ENCODE measurements around the gene AGAP3.
"Not testable (repeated sequence)": the region's sequence is repeated elsewhere in the genome, so short reads cannot be mapped to it uniquely, and the experiment has no call there.

Gene AGAP3

DNA sequence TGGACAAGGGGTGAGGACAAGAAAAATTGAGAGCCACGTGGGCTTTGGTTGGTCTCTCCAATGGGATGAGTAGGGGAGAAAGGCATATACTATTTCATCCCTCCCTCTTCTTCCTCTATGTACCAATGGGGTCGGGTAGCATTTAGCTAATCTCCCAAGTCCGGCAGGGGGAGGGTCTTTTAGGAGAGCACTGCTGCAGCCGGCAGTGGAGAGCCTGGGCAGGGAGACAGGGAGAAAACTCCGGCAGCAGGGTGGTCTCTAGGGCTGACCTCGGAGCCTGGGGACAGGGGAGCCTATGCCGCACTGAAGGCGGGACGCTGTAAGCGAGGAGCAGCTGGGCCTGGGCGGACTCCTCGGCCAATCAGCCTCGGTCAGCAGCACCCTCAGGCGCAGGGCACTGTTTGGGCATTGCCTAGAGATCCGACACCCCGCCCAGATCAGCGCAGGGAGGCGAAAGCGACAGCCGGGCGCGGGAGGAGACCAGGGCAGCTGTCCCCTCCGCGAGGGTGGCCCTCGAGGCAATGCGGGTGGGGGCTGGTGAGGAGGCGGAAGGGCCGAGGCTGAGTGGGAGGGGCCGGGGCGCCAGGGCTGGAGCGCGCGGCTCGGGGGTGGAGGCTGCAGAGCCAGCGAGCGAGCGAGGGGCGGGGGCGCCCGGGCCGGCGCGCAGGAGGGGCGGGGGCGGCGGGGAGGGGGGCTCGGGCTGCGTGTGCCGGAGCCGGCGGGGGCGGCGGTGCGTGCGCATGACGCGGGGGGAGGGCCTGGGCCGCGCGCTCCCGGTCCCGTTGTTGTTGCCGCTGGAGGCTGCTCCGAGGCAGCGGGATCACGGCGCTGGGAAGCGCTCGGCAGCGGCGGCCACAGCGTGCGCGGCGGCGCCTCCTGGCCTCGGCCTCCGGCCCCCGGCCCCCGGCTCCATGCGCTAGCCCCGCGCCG lies at the start of gene AGAP3:
Gene AGAP3, plus strand, starts transcription at position 785 of the 930 bp plus-strand sequence. CDS start 267 bp downstream, outside the sequence.
- TF ChIP-seq, protein P1, sequence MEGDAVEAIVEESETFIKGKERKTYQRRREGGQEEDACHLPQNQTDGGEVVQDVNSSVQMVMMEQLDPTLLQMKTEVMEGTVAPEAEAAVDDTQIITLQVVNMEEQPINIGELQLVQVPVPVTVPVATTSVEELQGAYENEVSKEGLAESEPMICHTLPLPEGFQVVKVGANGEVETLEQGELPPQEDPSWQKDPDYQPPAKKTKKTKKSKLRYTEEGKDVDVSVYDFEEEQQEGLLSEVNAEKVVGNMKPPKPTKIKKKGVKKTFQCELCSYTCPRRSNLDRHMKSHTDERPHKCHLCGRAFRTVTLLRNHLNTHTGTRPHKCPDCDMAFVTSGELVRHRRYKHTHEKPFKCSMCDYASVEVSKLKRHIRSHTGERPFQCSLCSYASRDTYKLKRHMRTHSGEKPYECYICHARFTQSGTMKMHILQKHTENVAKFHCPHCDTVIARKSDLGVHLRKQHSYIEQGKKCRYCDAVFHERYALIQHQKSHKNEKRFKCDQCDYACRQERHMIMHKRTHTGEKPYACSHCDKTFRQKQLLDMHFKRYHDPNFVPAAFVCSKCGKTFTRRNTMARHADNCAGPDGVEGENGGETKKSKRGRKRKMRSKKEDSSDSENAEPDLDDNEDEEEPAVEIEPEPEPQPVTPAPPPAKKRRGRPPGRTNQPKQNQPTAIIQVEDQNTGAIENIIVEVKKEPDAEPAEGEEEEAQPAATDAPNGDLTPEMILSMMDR (IDR thresholded peaks at IDR 0.05; ENCODE audit: low read depth, low read length, missing control alignments): no peak
- Histone ChIP-seq H3K4me3 (ENCODE audit: low read depth, low read length) (peak within 1 kb of the TSS; percentile 78), H3K27ac (peak within 1 kb of the TSS; percentile 42), H3K36me3 (replicated peaks) (no peaks in the 10 kb centered on the region), H3K27me3 (replicated peaks) (no peaks in the 10 kb centered on the region)
- in situ Hi-C loops (cut with HindIII; ENCODE audit: low pct_ligation_motif_present, low sequenced_read_pairs): no loop called here
- DNase-seq: peak; percentile 44

DNA sequence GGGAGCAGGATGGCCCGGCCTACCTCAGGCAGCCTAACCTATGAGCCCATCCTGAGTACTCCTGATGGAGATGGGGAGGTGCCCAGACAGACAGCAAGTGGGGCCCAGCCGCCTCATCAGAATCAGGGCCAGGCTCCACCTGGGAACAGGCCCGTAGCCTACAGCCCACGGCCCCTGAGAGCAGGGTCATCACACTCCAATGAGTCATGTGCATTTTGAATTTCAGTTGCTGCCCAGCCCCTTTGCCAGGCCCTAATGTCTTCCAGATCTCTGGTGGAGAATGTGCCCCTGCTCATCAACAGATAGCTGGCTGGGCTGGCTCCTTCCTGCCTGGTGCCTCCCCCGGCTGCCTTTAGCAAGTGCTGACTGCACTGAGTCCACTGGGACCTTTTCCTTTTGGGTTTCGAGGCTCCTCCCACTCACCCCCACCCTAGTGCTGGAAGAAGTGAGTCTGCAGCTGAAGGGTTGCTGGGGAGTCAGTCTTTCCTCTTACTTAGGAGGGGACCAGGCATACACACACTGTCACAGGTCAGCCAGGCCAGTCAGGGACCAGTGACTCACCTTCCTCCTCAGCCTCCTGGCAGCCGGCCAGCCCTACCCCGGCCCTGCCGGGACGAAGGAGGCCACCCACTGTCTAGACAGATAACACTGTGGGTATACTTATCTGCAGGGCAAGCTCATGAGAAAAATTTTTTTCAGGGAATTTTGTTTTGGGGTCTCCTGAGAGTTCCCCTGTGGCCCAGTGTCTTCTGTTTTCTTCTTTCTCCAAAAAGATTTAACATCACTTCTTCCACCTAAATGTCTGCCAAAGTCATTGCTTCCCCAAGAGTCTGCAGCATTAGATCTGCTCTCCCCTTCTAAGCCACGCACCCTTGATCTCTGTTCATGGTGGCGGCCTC lies 47.1 kb upstream of the AGAP3 start:
- TF ChIP-seq, protein P1 (IDR thresholded peaks at IDR 0.05; ENCODE audit: low read depth, low read length, missing control alignments): no peak
- H3K27me3 ChIP-seq (replicated peaks): no peaks in the 10 kb centered on the region
- no peak overlapping the region for H3K4me3 ChIP-seq (ENCODE audit: low read depth, low read length)
- peaks cover 34% of the 10 kb centered on the region for H3K36me3 ChIP-seq (replicated peaks)
- in situ Hi-C loops (cut with HindIII; ENCODE audit: low pct_ligation_motif_present, low sequenced_read_pairs): no loop called here
- DNase-seq: peak; percentile 94
- peak overlapping the region; percentile 86 for H3K27ac ChIP-seq

DNA sequence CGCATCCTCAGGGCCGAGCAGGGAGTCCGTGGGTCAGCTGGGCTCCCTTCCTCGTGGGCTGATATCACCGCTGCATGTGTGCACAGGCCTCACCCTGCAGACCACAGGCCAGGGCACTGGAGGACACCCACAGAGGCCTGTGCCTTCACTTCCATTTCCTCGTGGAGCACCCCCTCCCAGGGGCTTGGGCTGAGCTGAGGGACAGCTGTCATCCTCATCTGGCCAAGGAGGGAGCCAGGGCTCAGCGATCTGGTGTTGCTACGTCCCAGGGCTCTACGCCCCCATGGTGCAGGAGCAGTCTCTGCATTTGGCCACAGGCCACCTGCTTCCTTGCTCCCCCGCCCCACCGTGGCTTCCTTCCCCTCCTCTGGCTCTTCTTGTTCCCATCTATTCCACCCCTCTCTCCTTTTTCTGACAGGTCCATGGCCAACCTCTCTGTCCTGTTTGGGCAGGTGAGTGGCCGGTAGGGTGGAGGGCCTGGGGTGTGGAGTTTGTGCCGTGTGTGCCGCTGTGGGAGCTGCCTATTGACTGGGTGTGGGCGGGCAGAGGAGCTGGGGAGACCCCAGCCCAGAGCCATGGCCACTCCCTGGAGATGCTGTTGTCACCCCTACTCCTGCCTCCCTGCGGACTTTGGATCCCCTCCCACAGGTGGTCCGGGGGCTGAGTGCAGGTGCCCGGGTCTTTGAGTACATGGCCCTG lies 46.3 kb upstream of the AGAP3 start:
- in situ Hi-C loops (cut with HindIII; ENCODE audit: low pct_ligation_motif_present, low sequenced_read_pairs): no loop called here
- Histone ChIP-seq H3K27ac (peak overlapping the region; percentile 86), H3K36me3 (replicated peaks) (peaks cover 26% of the 10 kb centered on the region), H3K27me3 (replicated peaks) (no peaks in the 10 kb centered on the region), H3K4me3 (ENCODE audit: low read depth, low read length) (no peak overlapping the region)
- no peak for DNase-seq
- TF ChIP-seq, protein P1 (IDR thresholded peaks at IDR 0.05; ENCODE audit: low read depth, low read length, missing control alignments): no peak

DNA sequence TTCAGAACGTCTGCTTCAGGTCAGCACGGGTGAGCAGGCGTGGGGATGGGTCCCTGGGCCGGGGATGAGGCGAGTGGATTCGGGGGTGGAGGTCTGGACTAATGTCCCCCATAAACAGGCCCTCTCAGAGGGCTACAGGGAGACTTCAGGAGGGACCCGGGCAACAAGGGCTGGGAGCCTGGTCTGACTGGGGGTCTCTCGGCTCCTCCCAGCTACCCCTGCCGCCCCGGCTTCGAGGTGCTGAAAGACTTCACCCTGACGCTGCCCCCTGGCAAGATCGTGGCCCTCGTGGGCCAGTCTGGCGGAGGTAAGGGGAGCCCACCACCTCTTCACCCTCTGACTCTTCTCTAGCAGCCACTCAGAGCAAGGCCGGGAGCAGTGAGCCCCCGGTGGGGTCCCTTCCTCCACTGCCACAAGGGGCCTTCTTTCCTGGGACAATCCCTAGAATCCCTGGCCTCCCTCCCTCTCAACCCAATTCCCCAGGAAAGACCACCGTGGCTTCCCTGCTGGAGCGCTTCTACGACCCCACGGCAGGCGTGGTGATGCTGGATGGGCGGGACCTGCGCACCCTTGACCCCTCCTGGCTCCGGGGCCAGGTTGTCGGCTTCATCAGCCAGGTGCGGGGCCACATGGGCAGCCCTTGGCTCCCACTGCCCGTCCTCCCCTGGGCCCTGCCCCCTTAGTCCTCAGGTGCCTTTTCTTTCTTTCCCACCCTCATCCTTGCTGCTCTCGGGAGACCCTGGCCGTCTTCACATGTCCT lies 45.5 kb upstream of the AGAP3 start:
- in situ Hi-C loops (cut with HindIII; ENCODE audit: low pct_ligation_motif_present, low sequenced_read_pairs): no loop called here
- TF ChIP-seq, protein P1 (IDR thresholded peaks at IDR 0.05; ENCODE audit: low read depth, low read length, missing control alignments): no peak
- H3K27me3 ChIP-seq (replicated peaks): no peaks in the 10 kb centered on the region
- DNase-seq: no peak
- H3K4me3 ChIP-seq (ENCODE audit: low read depth, low read length): no peak overlapping the region
- peaks cover 18% of the 10 kb centered on the region for H3K36me3 ChIP-seq (replicated peaks)
- H3K27ac ChIP-seq: no peak overlapping the region

DNA sequence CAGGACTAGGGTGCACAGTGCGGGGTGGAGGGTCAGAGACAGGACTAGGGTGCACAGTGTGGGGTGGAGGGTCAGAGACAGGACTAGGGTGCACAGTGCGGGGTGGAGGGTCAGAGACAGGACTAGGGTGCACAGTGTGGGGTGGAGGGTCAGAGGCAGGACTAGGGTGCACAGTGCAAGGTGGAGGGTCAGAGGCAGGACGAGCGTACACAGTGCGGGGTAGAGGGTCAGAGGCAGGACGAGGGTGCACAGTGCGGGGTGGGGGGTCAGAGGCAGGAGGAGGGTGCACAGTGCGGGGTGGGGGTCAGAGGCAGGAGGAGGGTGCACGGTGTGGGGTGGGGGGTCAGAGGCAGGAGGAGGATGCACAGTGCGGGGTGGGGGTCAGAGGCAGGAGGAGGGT lies 42.8 kb upstream of the AGAP3 start:
- H3K27me3 ChIP-seq (replicated peaks); DNase-seq; H3K27ac ChIP-seq; in situ Hi-C loops (cut with HindIII; ENCODE audit: low pct_ligation_motif_present, low sequenced_read_pairs); H3K36me3 ChIP-seq (replicated peaks); H3K4me3 ChIP-seq (ENCODE audit: low read depth, low read length): not testable (repeated sequence)

All from brain microvascular endothelial cell (primary cell).